K562 (cell line): ENCODE results near the gene TBX1. TPM values are rescaled to one million over a fixed set of nuclear protein-coding genes. Genes with fewer than 3 reads are reported as not detected.
A peak's percentile ranks its signal among the peaks of the same experiment; 100 is the strongest.

Source experiments
- ADNP ChIP-seq: fragments of 200-800 bp; sonication (Bioruptor generic); IDR thresholded peaks from 2 replicates; pipeline ENCODE4 v1.6.1; 2016; ENCODE audit warnings: missing genetic modification characterization, missing compliant biosample characterization
- BHLHE40 ChIP-seq: IDR thresholded peaks from 2 replicates; pipeline ENCODE4 v1.6.1; 2011; ENCODE audit warnings: low read length, improper control_type of control experiment
- FOXP1 ChIP-seq: sonication (generic); formaldehyde crosslinking; IDR thresholded peaks from 2 replicates; pipeline ENCODE4 v1.8.0; 2022; ENCODE audit warnings: mild to moderate bottlenecking, missing genetic modification reagents
- HDAC8 ChIP-seq: fragments of 450-650 bp; IDR thresholded peaks from 2 replicates; pipeline ENCODE4 v1.6.1; 2016; ENCODE audit warnings: mild to moderate bottlenecking, missing genetic modification characterization, moderate library complexity, missing compliant biosample characterization
- HNRNPL ChIP-seq: fragments of 200-400 bp; formaldehyde crosslinking; IDR thresholded peaks from 2 replicates; pipeline ENCODE4 v1.6.1; 2017; ENCODE audit warnings: low read depth, mild to moderate bottlenecking, low read length
- MYNN ChIP-seq, 2 experiments: sonication (generic); formaldehyde crosslinking in 1 of 2; IDR thresholded peaks; 2 replicates each; pipeline versions ENCODE4 v1.5.0 to v1.6.1; 2016 to 2020; ENCODE audit warnings: antibody characterized with exemption in 1 of 2, missing genetic modification reagents in 1 of 2
- NFE2 ChIP-seq: IDR thresholded peaks from 2 replicates; pipeline ENCODE4 v1.6.1; 2014; ENCODE audit warnings: antibody characterized with exemption, low read depth
- NR1H2 ChIP-seq: sonication (generic); formaldehyde crosslinking; IDR thresholded peaks from 2 replicates; pipeline ENCODE4 v1.4.0; 2020; ENCODE audit warnings: mild to moderate bottlenecking, missing genetic modification reagents
- PML ChIP-seq: IDR thresholded peaks from 2 replicates; pipeline ENCODE4 v1.6.1; 2012; ENCODE audit warnings: low read length, inconsistent platforms
- SAFB ChIP-seq: fragments of 200-400 bp; formaldehyde crosslinking; IDR thresholded peaks from 2 replicates; pipeline ENCODE4 v1.6.1; 2017; ENCODE audit warnings: low read depth, low read length, borderline replicate concordance
- SRSF7 ChIP-seq: fragments of 200-400 bp; formaldehyde crosslinking; optimal IDR thresholded peaks from 2 replicates; pipeline ENCODE3; 2017; ENCODE audit warnings: mild to moderate bottlenecking, low read depth, low read length
- THAP12 ChIP-seq: fragments of 250-450 bp; sonication (Bioruptor Pico); IDR thresholded peaks from 2 replicates; pipeline ENCODE4 v1.9.0; 2021; ENCODE audit warnings: mild to moderate bottlenecking, inconsistent platforms
- TRIM25 ChIP-seq: fragments of 450-650 bp; IDR thresholded peaks from 2 replicates; pipeline ENCODE4 v1.7.0; 2016; ENCODE audit warnings: borderline replicate concordance
- USF2 ChIP-seq: sonication (generic); formaldehyde crosslinking; IDR thresholded peaks from 2 replicates; pipeline ENCODE4 v1.5.0; 2020; ENCODE audit warnings: missing genetic modification reagents
- ZBTB43 ChIP-seq: sonication (generic); formaldehyde crosslinking; IDR thresholded peaks from 2 replicates; pipeline ENCODE4 v1.8.0; 2023; ENCODE audit warnings: mild to moderate bottlenecking, missing genetic modification reagents
- ZBTB7A ChIP-seq: IDR thresholded peaks from 2 replicates; pipeline ENCODE4 v1.6.1; 2011; ENCODE audit warnings: low read depth, mild to moderate bottlenecking, low read length, moderate library complexity, borderline replicate concordance; ENCODE audit not compliant: control insufficient read depth
- ZNF124 ChIP-seq: sonication (generic); formaldehyde crosslinking; IDR thresholded peaks from 2 replicates; pipeline ENCODE4 v1.8.1; 2022; ENCODE audit warnings: missing genetic modification reagents
- ZNF174 ChIP-seq: fragments of 250-450 bp; sonication (Bioruptor Pico); IDR thresholded peaks from 2 replicates; pipeline ENCODE4 v1.4.0; 2020; ENCODE audit warnings: mild to moderate bottlenecking
- ZNF398 ChIP-seq: fragments of 250-450 bp; sonication (Bioruptor Pico); IDR thresholded peaks from 2 replicates; pipeline ENCODE4 v1.8.0; 2021; ENCODE audit warnings: moderate library complexity, mild to moderate bottlenecking, inconsistent platforms
- polyA plus RNA-seq, 8 experiments: library from polyadenylated mRNA; depleted of rRNA in 4 of 8; stranded (reverse) in 5 of 8; unstranded in 3 of 8; fragments of >200 nt; fragmentation: Nextera tagmentation in 2 of 8; fragmentation: Illumina TruSeq in 1 of 8; extraction: Ambion mirVana in 2 of 8; extraction: Trizol in 1 of 8; gene quantifications; 2 replicates each; pipeline versions ENCODE4 v1.2.1 to v1.2.3, GENCODE V29; 2011 to 2014; ENCODE audit warnings: inconsistent platforms in 1 of 8, missing spikeins in 1 of 8
- total RNA-seq, 7 experiments: library from RNA; depleted of rRNA in 6 of 7; stranded (reverse); fragments of >200 nt in 6 of 7; fragmentation: Illumina TruSeq in 2 of 7; extraction: Trizol in 2 of 7; gene quantifications; 2 replicates each; pipeline versions ENCODE4 v1.2.1 to v1.2.3, GENCODE V29; 2011 to 2021; ENCODE audit warnings: low replicate concordance in 1 of 7

The TBX1 gene
- total and polyA plus RNA-seq, 9 of the 15 experiments (the other 6 are each of a cell fraction or from before 2014, with no cell fraction given) = 0.07 to 35.0 (median 3.9) TPM

GRCh38 chr22:19755145-19755710 lies 5.3 kb upstream of the TBX1 start (continued):
- TF ChIP-seq ZNF174 (CRISPR knock-in tag) (no peak), USF2 (CRISPR knock-in tag) (peak; percentile 10; the same call in 1 of the 2 replicates), ZNF398 (CRISPR knock-in tag) (no peak), SAFB (peak; percentile 66; the same call in 1 of the 2 replicates), ZNF124 (CRISPR knock-in tag) (no peak), BHLHE40 (peak; percentile 43; the same call in 1 of the 2 replicates), HDAC8 (no peak), ZBTB43 (CRISPR knock-in tag) (no peak), FOXP1 (CRISPR knock-in tag) (no peak), ADNP (no peak), MYNN (IDR thresholded peaks at IDR 0.05) (no peak), MYNN (CRISPR knock-in tag; IDR thresholded peaks at IDR 0.05) (0 out of 2 replicates have a peak, but pooled peaks have one; percentile 4), PML (no peak), HNRNPL (no peak), SRSF7 (no peak), ZBTB7A (0 out of 2 replicates have a peak, but pooled peaks have one; percentile 9), TRIM25 (no peak), THAP12 (CRISPR knock-in tag) (peak; percentile 16; the same call in 1 of the 2 replicates), NFE2 (no peak), NR1H2 (CRISPR knock-in tag) (no peak)
